Measurements from ENCODE around the gene RAD51B. TPM values are rescaled to one million over a fixed set of nuclear protein-coding genes. Genes with fewer than 3 reads are reported as not detected.

RAD51B gene
- total RNA-seq, 1 experiment from 2014 or later: 16.7 TPM

DNA sequence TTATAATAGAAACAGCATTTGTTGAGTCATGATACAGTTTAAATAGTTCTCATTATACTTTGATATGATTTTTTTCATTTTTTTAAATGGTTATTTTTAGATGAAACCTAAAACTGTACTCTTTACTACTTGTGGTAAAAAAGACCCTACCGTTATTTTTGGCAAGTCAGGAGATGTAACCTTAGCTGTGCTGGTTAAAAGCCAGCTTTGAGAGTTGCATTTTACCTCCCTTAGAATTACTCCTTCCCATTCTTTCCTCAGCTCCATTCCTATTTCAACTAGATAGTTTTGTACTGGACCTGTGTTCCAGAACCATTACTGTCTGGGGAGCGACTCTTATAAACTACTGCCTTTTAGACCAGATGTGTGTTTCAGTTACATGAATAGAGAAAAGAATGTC, 92.0 kb downstream of the RAD51B start:
- no peak overlapping the region for H3K14ac ChIP-seq (ENCODE audit: insufficient read depth, low read length)
- H3K36me3 Mint-ChIP-seq (ENCODE audit: insufficient read depth in 1 of 3, low read depth in 3 of 3): no peaks in the 10 kb centered on the region
- no peak overlapping the region for H2BK15ac ChIP-seq (ENCODE audit: low read depth, low read length)
- no peak overlapping the region for H3K27ac Mint-ChIP-seq
- H3K56ac ChIP-seq (ENCODE audit: insufficient read length, low read depth, low read length): no peak overlapping the region
- no peak overlapping the region for H3K4me2 ChIP-seq (ENCODE audit: insufficient read depth, insufficient read length, low read length)
- no peak overlapping the region for H2BK120ac ChIP-seq (ENCODE audit: low read depth, low read length, poor library complexity, severe bottlenecking)
- H3K4me1 ChIP-seq (ENCODE audit: insufficient read depth, low read length): no peaks in the 10 kb centered on the region
- no peak overlapping the region for H4K8ac ChIP-seq (replicated peaks; ENCODE audit: insufficient read length, low read depth, low read length)
- H3K9ac ChIP-seq (ENCODE audit: extremely low read depth, insufficient read length, low read length): no peak overlapping the region
- no peak overlapping the region for H4K91ac ChIP-seq (ENCODE audit: insufficient read length, low read depth, low read length)
- no peaks in the 10 kb centered on the region for H3K23me2 ChIP-seq (ENCODE audit: insufficient read length, low read depth, low read length, poor library complexity, severe bottlenecking)
- no peak overlapping the region for H2AFZ ChIP-seq (ENCODE audit: low read length)
- no peak overlapping the region for H3K4me3 Mint-ChIP-seq
- H3T11ph ChIP-seq (ENCODE audit: low read length): no peak overlapping the region
- H3K23ac ChIP-seq (ENCODE audit: insufficient read length, low read depth, low read length): no peak overlapping the region
- H3K27me3 Mint-ChIP-seq (ENCODE audit: low read depth): no peaks in the 10 kb centered on the region
- no peaks in the 10 kb centered on the region for H3K9me3 Mint-ChIP-seq
- H2BK12ac ChIP-seq (ENCODE audit: insufficient read length, low read depth, low read length): no peak overlapping the region
- WGBS (ENCODE audit: extremely low coverage, insufficient read length, low lambda C conversion rate): no CpG with 5 or more reads among the region's 2 CpGs
- DNase-seq: no peak
- H2AK5ac ChIP-seq (ENCODE audit: insufficient read length, low read length): no peak overlapping the region
- H3K79me2 ChIP-seq (ENCODE audit: insufficient read depth, low read length): no peaks in the 10 kb centered on the region
- no peak overlapping the region for H3K18ac ChIP-seq (ENCODE audit: insufficient read length, low read depth, low read length)
- H4K5ac ChIP-seq (ENCODE audit: insufficient read length, low read depth, low read length): no peak overlapping the region
- no peaks in the 10 kb centered on the region for H3K27me3 ChIP-seq (ENCODE audit: insufficient read depth, low read length)
- no peak for TF ChIP-seq CTCF (conservative IDR thresholded peaks at IDR 0.05)
- H4K20me1 ChIP-seq (ENCODE audit: control insufficient read depth, insufficient read depth, insufficient read length): no peaks in the 10 kb centered on the region
- H3K4me1 Mint-ChIP-seq: peaks cover 5% of the 10 kb centered on the region in 2 experiments; a peak in 3 of 4 replicates
- no peaks in the 10 kb centered on the region for H3K9me3 ChIP-seq (ENCODE audit: control insufficient read depth, low read depth, low read length)
- no peak overlapping the region for H3K27ac ChIP-seq (ENCODE audit: insufficient read length, low read depth, low read length)
- H3K4ac ChIP-seq (ENCODE audit: low read depth, low read length): no peak overlapping the region
- no peak overlapping the region for H2BK20ac ChIP-seq (ENCODE audit: low read depth, low read length, poor library complexity, severe bottlenecking)
- no peaks in the 10 kb centered on the region for H3K79me1 ChIP-seq (ENCODE audit: insufficient read depth, low read depth, low read length, poor library complexity, severe bottlenecking)
- no peak overlapping the region for H2BK5ac ChIP-seq (ENCODE audit: insufficient read length, low read length)
